ENCODE measurements around the gene COQ8B.
A peak's percentile ranks its signal among the peaks of the same experiment; 100 is the strongest.
"Not testable (repeated sequence)": the region's sequence is repeated elsewhere in the genome, so short reads cannot be mapped to it uniquely, and the experiment has no call there.

Gene COQ8B

GRCh38 chr19:40741527-40742390 lies 25.1 kb upstream of the COQ8B start:
- DNase-seq, result no peak

DNA sequence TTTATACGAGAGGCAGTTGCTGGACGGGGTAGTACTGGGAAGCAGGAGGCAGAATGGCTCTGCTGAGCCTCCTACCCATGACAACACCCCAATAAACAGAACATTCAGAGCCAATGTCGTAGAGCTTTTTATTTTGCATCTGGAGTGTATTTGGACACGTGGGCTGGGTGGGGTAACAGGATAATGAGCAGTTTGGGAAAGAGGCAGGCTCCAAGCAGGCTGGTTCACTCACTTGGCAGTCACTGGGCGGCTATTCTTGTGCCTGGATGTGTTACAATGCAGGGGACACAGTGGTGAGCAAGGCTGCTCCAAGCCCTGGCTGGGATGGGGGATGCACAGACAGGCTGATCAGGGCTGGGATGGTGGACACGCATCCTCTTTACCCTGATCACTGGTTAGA lies 24.1 kb upstream of the COQ8B start:
- no peak for DNase-seq

GRCh38 chr19:40739871-40740703 lies 23.4 kb upstream of the COQ8B start:
- no peak for DNase-seq

DNA sequence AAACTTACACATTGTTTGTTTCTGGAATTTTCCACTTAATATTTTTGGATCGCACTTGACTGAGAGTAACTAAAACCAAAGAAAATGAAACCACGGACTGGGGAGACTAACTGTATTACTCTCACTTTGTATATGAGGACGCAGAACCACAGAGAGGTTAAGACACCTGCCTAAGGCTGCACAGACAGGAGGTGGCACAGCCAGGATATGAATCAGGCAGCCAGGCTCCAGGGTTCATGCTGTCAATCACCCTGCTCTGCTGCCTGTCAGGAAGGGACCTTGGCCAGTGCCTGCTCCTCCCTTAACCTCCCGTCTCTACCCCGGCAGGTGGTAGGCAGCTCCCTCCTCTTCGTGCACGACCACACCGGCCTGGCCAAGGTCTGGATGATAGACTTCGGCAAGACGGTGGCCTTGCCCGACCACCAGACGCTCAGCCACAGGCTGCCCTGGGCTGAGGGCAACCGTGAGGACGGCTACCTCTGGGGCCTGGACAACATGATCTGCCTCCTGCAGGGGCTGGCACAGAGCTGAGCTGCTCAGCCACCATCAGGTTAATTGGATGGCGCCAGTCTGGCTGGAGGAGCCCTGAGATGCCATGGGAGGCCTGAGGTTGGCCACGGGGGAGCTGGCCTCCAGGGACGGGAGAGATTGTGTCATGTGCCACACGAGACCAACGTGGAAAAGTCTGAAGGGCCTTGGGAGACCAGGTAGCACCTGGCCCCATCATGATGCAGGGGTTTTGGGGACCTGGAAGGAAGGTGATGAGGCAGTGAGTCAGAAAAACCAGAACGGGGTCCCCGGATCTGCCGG lies 22.5 kb upstream of the COQ8B start:
- DNase-seq, result no peak

GRCh38 chr19:40737102-40737644 lies 20.5 kb upstream of the COQ8B start:
- no peak for DNase-seq

DNA sequence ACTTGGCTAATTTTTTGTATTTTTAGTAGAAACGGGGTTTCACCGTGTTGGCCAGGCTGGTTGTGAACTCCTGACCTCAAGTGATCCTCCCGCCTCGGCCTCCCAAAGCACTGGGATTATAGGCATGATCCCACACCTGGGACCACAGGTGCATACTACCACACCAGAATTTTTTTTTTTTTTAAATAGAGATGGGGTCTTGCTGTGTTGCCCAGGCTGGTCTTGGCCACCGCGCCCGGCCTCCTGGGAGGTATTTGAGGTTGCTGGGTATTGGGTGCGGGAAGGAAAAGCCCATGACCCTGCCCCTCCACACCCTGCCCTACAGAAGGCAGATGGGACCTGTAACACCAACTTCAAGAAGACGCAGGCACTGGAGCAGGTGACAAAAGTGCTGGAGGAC lies 20.0 kb upstream of the COQ8B start:
- DNase-seq, result no peak

GRCh38 chr19:40735013-40735771 lies 18.5 kb upstream of the COQ8B start:
- no peak for DNase-seq

DNA sequence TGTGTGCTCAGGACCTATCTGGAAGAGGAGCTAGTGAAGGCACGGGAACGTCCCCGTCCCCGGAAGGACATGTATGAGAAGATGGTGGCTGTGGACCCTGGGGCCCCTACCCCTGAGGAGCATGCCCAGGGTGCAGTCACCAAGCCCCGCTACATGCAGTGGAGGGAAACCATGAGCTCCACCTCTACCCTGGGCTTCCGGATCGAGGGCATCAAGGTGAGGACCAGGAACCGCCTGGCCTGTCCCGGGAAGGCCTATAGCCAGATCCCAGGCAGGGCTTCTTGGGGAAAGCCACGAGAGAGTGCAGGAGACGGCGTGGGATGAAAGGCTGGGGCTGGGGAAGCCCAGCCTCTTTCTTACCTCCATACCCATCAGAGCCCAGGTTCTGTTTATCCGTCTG lies 16.5 kb upstream of the COQ8B start:
- DNase-seq, result no peak

DNA sequence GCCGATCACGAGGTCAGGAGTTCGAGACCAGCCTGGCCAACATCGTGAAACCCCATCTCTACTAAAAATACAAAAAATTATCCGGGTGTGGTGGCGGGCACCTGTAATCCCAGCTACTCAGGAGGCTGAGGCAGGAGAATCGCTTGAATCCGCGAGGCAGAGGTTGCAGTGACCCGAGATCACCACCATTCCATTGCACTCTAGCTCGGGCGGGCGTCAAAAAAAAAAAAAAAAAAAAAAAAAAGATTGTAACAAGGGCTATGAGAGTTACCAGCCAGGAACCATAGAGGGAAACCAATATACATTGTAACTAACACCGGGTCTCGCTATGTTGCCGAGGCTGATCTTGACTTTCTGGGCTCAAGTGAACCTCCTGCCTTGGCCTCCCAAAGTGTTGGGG lies 15.6 kb upstream of the COQ8B start:
- not testable (repeated sequence) for DNase-seq

- DNase-seq, result not testable (repeated sequence)
These were observed 13.4 kb upstream of the COQ8B start for GRCh38 chr19:40730065-40730464.

GRCh38 chr19:40726279-40726678 lies 9.6 kb upstream of the COQ8B start:
- DNase-seq, result no peak

DNA sequence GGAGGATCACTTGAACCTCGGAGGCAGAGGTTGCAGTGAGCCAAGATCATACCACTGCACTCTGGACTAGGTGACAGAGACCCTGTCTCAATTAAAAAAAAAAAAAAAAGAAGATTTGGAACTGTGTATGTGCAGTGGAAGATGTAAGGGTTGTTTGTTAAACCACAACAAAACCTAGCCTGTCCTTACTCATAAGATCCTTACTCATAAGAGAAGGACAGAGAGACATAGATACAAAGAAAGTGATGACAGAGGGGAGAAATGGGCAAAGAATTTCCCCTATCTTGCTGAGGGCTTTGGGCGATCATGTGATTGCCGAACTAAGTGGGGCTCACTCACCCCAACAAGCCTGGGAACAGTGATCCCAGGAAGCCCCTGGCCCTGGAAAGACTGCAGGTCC lies 8.2 kb upstream of the COQ8B start:
- no peak for DNase-seq

- no peak for DNase-seq
These were observed 7.6 kb upstream of the COQ8B start for GRCh38 chr19:40724315-40724714.

DNA sequence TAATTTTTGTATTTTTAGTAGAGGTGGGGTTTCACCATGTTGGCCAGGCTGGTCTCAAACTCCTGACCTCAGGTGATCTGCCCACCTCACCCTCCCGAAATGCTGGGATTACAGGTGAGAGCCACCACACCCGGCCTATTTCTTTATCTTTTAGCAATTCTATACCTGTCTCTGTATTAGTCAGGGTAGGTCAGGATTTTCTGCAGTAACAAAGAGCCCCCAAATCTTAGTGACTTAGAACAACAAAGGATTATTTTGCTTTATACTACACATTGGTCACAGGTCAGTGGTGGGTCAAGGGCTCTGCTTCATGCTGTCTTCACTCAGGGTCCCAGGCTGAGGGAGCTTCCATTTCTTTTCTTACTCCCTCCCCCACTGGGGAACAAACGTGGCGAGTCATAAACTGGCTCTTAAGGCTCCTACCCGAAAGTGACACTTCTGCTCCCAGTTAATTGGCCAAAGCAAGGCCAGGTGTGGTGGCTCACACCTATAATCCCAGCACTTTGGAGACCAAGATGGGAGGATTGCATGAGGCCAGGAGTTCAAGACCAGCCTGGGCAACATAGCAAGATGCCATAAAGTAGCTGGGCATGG lies 7.1 kb upstream of the COQ8B start:
- no peak for DNase-seq

GRCh38 chr19:40721936-40722661 lies 5.4 kb upstream of the COQ8B start:
- no peak for DNase-seq

DNA sequence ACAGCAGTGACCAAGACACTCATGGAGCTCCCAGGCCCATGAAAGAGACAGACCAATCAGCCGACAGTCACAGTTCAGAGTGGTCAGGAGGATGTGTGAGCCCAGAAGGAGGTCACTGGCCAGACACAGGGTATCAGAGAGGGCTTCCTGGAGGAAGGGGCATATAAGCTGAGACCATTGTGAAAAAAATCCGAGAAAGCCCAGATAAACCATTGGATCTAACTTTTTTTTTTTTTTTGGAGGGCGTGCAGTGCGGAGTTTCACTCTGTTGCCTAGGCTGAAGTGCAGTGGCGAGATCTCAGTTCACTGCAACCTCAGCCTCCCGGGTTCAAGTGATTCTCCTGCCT lies 4.4 kb upstream of the COQ8B start:
- no peak for DNase-seq

DNA sequence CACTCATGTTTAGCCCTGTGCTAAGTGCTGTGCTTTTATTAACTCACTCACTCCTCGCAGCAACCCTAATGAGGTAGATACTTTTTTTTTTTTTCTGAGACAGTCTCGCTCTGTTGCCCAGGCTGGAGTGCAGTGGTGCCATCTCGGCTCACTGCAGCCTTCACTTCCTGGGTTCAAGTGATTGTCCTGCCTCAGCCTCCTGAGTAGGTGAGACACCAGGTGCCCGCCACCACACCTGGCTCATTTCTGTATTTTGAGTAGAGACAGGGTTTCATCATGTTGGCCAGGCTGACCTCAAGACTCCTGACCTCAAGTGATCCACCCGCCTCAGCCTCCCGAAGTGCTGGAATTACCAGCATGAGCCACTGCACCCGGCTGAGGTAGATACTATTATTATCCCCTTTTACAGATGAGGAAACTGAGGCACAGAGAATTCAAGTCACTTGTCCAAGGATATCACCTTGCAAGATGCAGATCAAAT lies 2.8 kb upstream of the COQ8B start:
- DNase-seq, result no peak

DNA sequence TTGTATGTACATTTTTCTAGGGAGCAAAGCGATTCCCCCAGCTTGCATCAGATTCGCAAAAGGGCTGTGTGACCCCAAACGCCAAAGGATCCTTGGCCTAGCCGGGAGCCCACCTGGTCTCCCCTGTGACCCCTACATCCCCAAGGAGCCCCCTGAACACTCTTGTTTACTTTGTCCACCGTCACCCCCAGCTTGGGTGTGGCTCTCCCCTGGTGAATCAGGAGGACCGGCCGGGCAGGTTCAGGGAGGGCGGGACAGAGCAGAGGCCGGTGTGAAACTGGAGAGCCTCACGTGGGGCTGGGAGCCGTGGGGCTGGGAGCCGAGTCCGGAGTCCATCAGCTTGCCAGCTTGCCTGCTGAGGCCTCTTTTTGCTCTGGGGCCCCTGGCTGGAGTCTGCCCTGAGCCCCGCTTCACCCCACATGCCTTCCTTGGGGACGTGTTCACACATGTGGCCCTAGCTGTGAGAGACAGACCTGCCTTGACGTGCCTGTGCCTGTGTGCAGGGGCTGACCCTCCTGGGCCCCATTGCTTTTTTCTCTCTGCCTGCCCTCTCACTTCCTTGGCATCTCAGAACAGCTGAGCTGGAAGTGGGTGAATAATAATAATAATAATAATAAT lies 2.2 kb upstream of the COQ8B start:
- peak; percentile 10 for DNase-seq

- DNase-seq, result no peak
These were observed 1.4 kb upstream of the COQ8B start for GRCh38 chr19:40717880-40718773.
